ENCODE measurements around the gene SLIT2.

- TF ChIP-seq POLR2AphosphoS5 (IDR thresholded peaks at IDR 0.05) (no peak), CTCF (IDR thresholded peaks at IDR 0.05) (no peak)
Observed at GRCh38 chr4:20217521-20217920, 34.2 kb upstream of the SLIT2 start.
